Measurements from ENCODE around the gene KRTAP12-4. TPM values are rescaled to one million over a fixed set of nuclear protein-coding genes. Genes with fewer than 3 reads are reported as not detected.
"Not testable (repeated sequence)": the region's sequence is repeated elsewhere in the genome, so short reads cannot be mapped to it uniquely, and the experiment has no call there.

KRTAP12-4 gene
- polyA plus RNA-seq, 3 donors = not detected

DNA sequence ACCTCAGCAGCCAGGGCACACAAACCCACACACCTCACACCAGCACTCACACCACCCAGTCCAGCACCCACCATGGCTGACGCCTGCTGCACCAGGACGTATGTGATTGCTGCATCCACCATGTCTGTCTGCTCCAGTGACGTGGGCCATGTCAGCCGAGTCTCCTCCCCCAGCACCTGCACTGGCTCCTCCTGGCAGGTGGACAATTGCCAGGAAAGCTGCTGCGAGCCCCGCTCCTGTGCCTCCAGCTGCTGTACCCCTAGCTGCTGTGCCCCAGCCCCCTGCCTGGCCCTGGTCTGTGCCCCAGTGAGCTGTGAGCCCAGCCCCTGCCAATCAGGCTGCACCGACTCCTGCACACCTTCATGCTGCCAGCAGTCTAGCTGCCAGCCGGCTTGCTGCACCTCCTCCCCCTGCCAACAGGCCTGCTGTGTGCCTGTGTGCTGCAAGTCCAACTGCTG is 42.4 kb downstream of the KRTAP12-4 start, which contains the start of gene KRTAP10-8:
KRTAP10-8 (plus strand) TSS at position 51 of the 458 bp plus-strand sequence; CDS start at position 73, 22 bp downstream.
- DNase-seq = no peak

DNA sequence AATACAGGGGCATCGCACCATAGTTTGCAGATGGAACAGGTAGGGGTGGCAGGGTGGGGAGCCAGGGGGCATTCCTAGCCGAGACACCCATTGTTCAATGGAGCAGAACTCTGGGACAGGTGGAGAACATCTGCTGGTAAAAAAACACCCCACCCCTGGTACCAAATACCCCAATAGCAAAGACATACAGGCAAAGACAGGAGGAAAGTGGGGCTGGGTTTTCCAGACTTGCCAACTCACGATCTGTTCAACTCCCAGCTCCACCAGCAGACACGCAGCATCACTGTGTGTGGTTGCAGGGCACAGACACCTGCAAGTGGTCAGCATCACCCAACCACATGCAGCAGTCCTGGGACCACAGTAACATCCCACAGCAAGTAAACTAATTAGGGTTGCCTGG is 42.9 kb downstream of the KRTAP12-4 start:
- DNase-seq = no peak

DNA sequence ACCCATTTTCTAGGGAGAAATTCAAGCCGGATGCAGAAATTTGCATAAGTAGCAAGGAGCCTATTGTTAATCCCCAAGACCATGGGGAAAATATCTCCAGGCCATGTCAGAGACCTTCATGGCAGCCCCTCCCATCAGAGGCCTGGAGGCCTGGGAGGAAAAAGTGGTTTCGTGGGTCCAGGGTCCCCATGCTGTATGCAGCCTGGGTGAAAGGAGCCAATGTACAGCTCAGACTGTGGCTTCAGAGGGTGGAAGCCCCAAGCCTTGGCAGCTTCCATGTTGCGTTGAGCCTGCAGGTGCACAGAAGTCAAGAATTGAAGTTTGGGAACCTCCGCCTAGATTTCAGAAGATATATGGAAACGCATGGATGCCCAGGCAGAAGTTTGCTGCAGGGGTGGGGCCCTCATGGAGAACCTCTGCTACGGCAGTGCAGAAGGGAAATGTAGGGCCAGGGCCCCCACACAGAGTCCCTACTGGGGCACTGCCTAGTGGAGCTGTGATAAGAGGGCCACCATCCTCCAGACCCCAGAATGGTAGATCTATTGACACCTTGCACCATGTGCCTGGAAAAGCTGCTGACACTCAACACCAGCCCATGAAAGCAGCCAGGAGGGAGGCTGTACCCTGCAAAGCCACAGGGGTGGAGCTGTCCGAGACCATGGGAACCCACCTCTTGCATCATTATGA is 44.2 kb downstream of the KRTAP12-4 start:
- DNase-seq = not testable (repeated sequence)

DNA sequence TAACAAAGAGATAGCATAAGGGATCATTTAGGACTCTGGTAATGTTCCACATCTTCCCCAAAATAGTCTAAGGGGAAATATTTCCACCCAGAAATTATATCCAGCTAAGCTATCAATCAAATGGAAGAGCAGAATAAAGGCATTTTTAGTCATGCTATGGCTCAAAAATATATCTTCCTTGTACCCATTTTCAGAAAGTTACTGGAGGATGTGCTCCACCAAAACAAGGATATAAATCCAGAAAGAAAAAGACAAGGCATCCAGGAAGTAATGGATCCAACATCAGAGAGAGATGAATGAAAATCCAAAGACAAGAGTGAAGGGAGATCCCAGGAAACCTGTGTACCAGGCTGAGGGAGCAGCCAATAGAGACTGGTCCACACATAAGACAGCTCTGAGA is 45.3 kb downstream of the KRTAP12-4 start:
- DNase-seq = no peak

DNA sequence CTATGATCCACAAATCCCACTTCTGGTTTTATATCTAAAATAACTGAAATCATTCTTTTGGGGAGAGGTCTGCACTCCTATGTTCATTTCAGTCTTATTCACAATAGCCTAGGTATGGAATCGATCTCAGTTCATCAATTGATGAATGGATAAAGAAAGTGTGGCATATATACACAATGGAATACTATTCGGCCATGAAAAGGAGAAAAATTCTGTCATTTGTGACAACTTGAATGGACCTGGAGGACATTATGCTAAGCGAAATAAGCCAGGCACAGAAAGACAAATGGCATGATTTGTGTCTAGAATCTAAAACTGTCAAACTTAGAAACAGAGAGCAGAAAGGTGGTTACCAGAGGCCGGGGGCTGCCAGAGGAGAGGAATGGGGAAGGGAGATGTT is 48.0 kb downstream of the KRTAP12-4 start:
- no peak for DNase-seq

Other genes with a start within 250 kb of the KRTAP12-4 start
- 1 to 10 TPM; 4.6 to 5.6 (median 5.2) TPM for gene LRRC3, start 199.1 kb downstream of the KRTAP12-4 start, polyA plus RNA-seq (ENCODE audit: insufficient read length in 3 of 3)
- gene KRTAP10-1, start 114.5 kb downstream of the KRTAP12-4 start, polyA plus RNA-seq (ENCODE audit: insufficient read length in 3 of 3) = not detected
- not detected for gene KRTAP10-2, start 103.2 kb downstream of the KRTAP12-4 start, polyA plus RNA-seq (ENCODE audit: insufficient read length in 3 of 3)
- not detected for gene KRTAP10-3, start 95.9 kb downstream of the KRTAP12-4 start, polyA plus RNA-seq (ENCODE audit: insufficient read length in 3 of 3)
- gene KRTAP10-4, start 80.9 kb downstream of the KRTAP12-4 start, polyA plus RNA-seq (ENCODE audit: insufficient read length in 3 of 3) = not detected
- gene KRTAP10-5, start 74.1 kb downstream of the KRTAP12-4 start, polyA plus RNA-seq (ENCODE audit: insufficient read length in 3 of 3) = not detected
- gene KRTAP10-6, start 62.2 kb downstream of the KRTAP12-4 start, polyA plus RNA-seq (ENCODE audit: insufficient read length in 3 of 3) = not detected
- gene KRTAP10-7, start 54.1 kb downstream of the KRTAP12-4 start, polyA plus RNA-seq (ENCODE audit: insufficient read length in 3 of 3) = not detected
- not detected for gene KRTAP10-8, start 42.6 kb downstream of the KRTAP12-4 start, polyA plus RNA-seq (ENCODE audit: insufficient read length in 3 of 3)
- gene KRTAP10-9, start 27.6 kb downstream of the KRTAP12-4 start, polyA plus RNA-seq (ENCODE audit: insufficient read length in 3 of 3) = not detected
- gene KRTAP10-10, start 17.3 kb downstream of the KRTAP12-4 start, polyA plus RNA-seq (ENCODE audit: insufficient read length in 3 of 3) = not detected
- gene KRTAP10-11, start 8.2 kb downstream of the KRTAP12-4 start, polyA plus RNA-seq (ENCODE audit: insufficient read length in 3 of 3) = not detected
- not detected for gene KRTAP12-3, start 3.3 kb upstream of the KRTAP12-4 start, polyA plus RNA-seq (ENCODE audit: insufficient read length in 3 of 3)
- gene KRTAP12-2, start 12.3 kb upstream of the KRTAP12-4 start, polyA plus RNA-seq (ENCODE audit: insufficient read length in 3 of 3) = not detected
- not detected for gene KRTAP12-1, start 27.5 kb upstream of the KRTAP12-4 start, polyA plus RNA-seq (ENCODE audit: insufficient read length in 3 of 3)
- not detected for gene KRTAP10-12, start 42.5 kb upstream of the KRTAP12-4 start, polyA plus RNA-seq (ENCODE audit: insufficient read length in 3 of 3)
- 1 to 10 TPM in 2 of 3 donors, under 1 TPM in 1; 0.95 to 1.1 (median 1.0) TPM for gene TSPEAR, start 56.9 kb upstream of the KRTAP12-4 start, polyA plus RNA-seq (ENCODE audit: insufficient read length in 3 of 3)
- gene UBE2G2, start 147.2 kb upstream of the KRTAP12-4 start, polyA plus RNA-seq (ENCODE audit: insufficient read length in 3 of 3) = 100 to 1,000 TPM in 2 of 3 donors, 10 to 100 TPM in 1; 63.5 to 144 (median 125) TPM
- gene SUMO3, start 163.4 kb upstream of the KRTAP12-4 start, polyA plus RNA-seq (ENCODE audit: insufficient read length in 3 of 3) = 100 to 1,000 TPM; 101 to 116 (median 106) TPM
- 100 to 1,000 TPM; 279 to 290 (median 279) TPM for gene PTTG1IP, start 219.0 kb upstream of the KRTAP12-4 start, polyA plus RNA-seq (ENCODE audit: insufficient read length in 3 of 3)